Upper lobe of left lung (tissue), 4 donors: ENCODE data around the gene NXT1.

ENCODE experiments used
- CTCF ChIP-seq, 6 experiments: fragments of 450-650 bp in 4 of 6; fragments of 200-600 bp in 2 of 6; sonication (generic) in 2 of 6; IDR thresholded peaks; one replicate each; pipeline ENCODE4 v1.5.1; 2016 to 2019; ENCODE audit warnings: antibody characterized with exemption in 6 of 6
- POLR2A ChIP-seq, 4 donors: fragments of 450-650 bp; IDR thresholded peaks; one replicate each; pipeline ENCODE4 v1.5.1; 2016 to 2017; ENCODE audit warnings: antibody characterized with exemption in 4 of 4, mild to moderate bottlenecking in 2 of 4

- TF ChIP-seq CTCF (IDR thresholded peaks at IDR 0.05), result no peak
- no peak for TF ChIP-seq POLR2A (IDR thresholded peaks at IDR 0.05)
Observed at GRCh38 chr20:23393996-23394775, 43.6 kb downstream of the NXT1 start.
